ENCODE measurements around the gene GBE1. TPM values are rescaled to one million over a fixed set of nuclear protein-coding genes. Genes with fewer than 3 reads are reported as not detected.

The GBE1 gene
- total RNA-seq, 1 donor, result 184 TPM

- DNase-seq (ENCODE audit: insufficient read length, low spot score, missing footprints), result no peak
Measured at GRCh38 chr3:81463781-81464180, 297.7 kb downstream of the GBE1 start.

DNA sequence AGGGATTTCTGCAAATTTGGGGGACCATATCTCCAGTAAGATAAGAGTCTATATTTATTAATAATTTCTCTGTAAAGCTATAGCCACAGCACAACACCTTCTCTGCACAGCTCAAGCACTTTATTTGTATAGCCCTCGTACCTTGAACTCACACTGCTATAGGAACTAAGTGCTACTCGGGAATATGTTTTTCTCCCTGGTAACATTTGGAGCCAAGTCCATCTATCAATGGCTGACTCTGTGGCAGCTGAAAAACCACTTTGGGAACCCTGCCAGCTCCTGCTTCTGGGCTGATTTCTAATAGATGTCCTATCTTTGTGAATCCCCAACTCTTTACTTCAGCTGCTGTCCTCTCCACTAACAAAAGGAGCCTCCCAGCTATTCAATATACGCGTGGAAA lies 298.5 kb downstream of the GBE1 start:
- H3K36me3 ChIP-seq (ENCODE audit: insufficient read depth, low read length), result no peaks in the 10 kb centered on the region
- no peak overlapping the region for H2AFZ ChIP-seq (ENCODE audit: low read length)
- no peak for DNase-seq (ENCODE audit: insufficient read length, low spot score, missing footprints)
- H3K4me3 ChIP-seq (ENCODE audit: insufficient read depth, low read length), result no peak overlapping the region
- no peaks in the 10 kb centered on the region for H3K79me2 ChIP-seq (ENCODE audit: insufficient read depth, low read length)
- H3K9me3 ChIP-seq (ENCODE audit: low read depth, low read length), result no peaks in the 10 kb centered on the region
- no peaks in the 10 kb centered on the region for H4K20me1 ChIP-seq (ENCODE audit: insufficient read depth, low read length)
- no peaks in the 10 kb centered on the region for H3K27me3 ChIP-seq (ENCODE audit: insufficient read depth, low read length)
- H3K4me2 ChIP-seq (ENCODE audit: insufficient read depth, low read length), result no peak overlapping the region
- TF ChIP-seq, protein P1, sequence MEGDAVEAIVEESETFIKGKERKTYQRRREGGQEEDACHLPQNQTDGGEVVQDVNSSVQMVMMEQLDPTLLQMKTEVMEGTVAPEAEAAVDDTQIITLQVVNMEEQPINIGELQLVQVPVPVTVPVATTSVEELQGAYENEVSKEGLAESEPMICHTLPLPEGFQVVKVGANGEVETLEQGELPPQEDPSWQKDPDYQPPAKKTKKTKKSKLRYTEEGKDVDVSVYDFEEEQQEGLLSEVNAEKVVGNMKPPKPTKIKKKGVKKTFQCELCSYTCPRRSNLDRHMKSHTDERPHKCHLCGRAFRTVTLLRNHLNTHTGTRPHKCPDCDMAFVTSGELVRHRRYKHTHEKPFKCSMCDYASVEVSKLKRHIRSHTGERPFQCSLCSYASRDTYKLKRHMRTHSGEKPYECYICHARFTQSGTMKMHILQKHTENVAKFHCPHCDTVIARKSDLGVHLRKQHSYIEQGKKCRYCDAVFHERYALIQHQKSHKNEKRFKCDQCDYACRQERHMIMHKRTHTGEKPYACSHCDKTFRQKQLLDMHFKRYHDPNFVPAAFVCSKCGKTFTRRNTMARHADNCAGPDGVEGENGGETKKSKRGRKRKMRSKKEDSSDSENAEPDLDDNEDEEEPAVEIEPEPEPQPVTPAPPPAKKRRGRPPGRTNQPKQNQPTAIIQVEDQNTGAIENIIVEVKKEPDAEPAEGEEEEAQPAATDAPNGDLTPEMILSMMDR (IDR thresholded peaks at IDR 0.05; ENCODE audit: extremely low read depth, low read depth, low read length), result no peak
- H3K4me1 ChIP-seq (ENCODE audit: insufficient read depth, low read length), result no peaks in the 10 kb centered on the region
- no peak overlapping the region for H3K27ac ChIP-seq (ENCODE audit: low read depth, low read length)

More at GRCh38 chr3:81463781-81464180, 297.7 kb downstream of the GBE1 start:
- TF ChIP-seq, protein P1 (IDR thresholded peaks at IDR 0.05; ENCODE audit: extremely low read depth, low read depth, low read length), result no peak
- Histone ChIP-seq H3K4me2 (ENCODE audit: insufficient read depth, low read length) (no peak overlapping the region), H3K27ac (ENCODE audit: low read depth, low read length) (no peak overlapping the region), H3K79me2 (ENCODE audit: insufficient read depth, low read length) (no peaks in the 10 kb centered on the region), H2AFZ (ENCODE audit: low read length) (no peak overlapping the region), H3K4me3 (ENCODE audit: insufficient read depth, low read length) (no peak overlapping the region), H4K20me1 (ENCODE audit: insufficient read depth, low read length) (no peaks in the 10 kb centered on the region), H3K36me3 (ENCODE audit: insufficient read depth, low read length) (no peaks in the 10 kb centered on the region), H3K27me3 (ENCODE audit: insufficient read depth, low read length) (no peaks in the 10 kb centered on the region), H3K4me1 (ENCODE audit: insufficient read depth, low read length) (no peaks in the 10 kb centered on the region), H3K9me3 (ENCODE audit: low read depth, low read length) (no peaks in the 10 kb centered on the region)

DNA sequence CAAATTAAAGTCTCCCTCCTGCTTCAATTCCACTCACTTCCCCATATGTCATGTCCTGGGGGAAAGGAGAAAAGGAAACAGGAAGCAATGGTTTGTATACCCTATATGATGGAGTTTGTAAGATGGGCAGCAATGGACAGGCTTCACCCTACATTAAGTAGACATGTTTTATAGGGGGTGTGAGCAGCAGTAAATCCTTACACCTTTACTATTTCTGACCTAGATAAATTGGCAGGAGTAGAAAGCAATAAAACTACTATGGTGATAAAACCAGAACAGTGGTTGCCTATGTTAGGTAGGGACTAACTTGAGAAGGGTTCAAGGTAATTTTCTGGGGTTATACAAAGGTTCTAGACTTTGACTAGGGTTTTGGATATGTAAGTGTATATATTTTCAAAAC lies 301.7 kb downstream of the GBE1 start:
- Histone ChIP-seq H3K79me2 (ENCODE audit: insufficient read depth, low read length) (no peaks in the 10 kb centered on the region), H3K4me2 (ENCODE audit: insufficient read depth, low read length) (no peak overlapping the region), H3K27me3 (ENCODE audit: insufficient read depth, low read length) (no peaks in the 10 kb centered on the region), H3K4me3 (ENCODE audit: insufficient read depth, low read length) (no peak overlapping the region), H3K36me3 (ENCODE audit: insufficient read depth, low read length) (no peaks in the 10 kb centered on the region), H3K27ac (ENCODE audit: low read depth, low read length) (no peak overlapping the region), H3K9me3 (ENCODE audit: low read depth, low read length) (no peaks in the 10 kb centered on the region), H4K20me1 (ENCODE audit: insufficient read depth, low read length) (no peaks in the 10 kb centered on the region), H2AFZ (ENCODE audit: low read length) (no peak overlapping the region), H3K4me1 (ENCODE audit: insufficient read depth, low read length) (no peaks in the 10 kb centered on the region)
- DNase-seq (ENCODE audit: insufficient read length, low spot score, missing footprints), result no peak
- TF ChIP-seq, protein P1 (IDR thresholded peaks at IDR 0.05; ENCODE audit: extremely low read depth, low read depth, low read length), result no peak

DNA sequence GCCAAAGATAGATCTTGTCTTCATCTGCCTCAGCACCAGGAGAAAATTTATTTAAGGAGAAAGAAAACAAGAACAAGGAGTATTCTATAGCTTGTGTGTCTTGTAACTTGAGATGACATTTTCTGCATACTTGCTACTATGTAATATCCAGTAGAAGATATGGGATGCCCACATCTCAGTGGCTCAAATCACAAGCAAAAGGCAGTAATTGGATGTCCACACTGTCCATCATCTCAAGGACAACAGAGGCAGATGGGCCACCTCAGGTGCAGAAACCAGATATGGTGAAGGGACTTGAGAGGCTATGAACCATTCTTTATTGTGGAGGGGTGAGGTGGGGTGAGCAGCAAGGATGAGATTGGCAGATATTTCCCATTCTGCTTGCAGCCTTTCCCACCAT lies 309.0 kb downstream of the GBE1 start:
- no peaks in the 10 kb centered on the region for H3K36me3 ChIP-seq (ENCODE audit: insufficient read depth, low read length)
- H3K27ac ChIP-seq (ENCODE audit: low read depth, low read length), result no peak overlapping the region
- no peak for DNase-seq (ENCODE audit: insufficient read length, low spot score, missing footprints)
- TF ChIP-seq, protein P1 (IDR thresholded peaks at IDR 0.05; ENCODE audit: extremely low read depth, low read depth, low read length), result no peak
- H3K4me1 ChIP-seq (ENCODE audit: insufficient read depth, low read length), result peaks cover 28% of the 10 kb centered on the region
- H4K20me1 ChIP-seq (ENCODE audit: insufficient read depth, low read length), result no peaks in the 10 kb centered on the region
- H3K4me3 ChIP-seq (ENCODE audit: insufficient read depth, low read length), result no peak overlapping the region
- no peaks in the 10 kb centered on the region for H3K79me2 ChIP-seq (ENCODE audit: insufficient read depth, low read length)
- no peaks in the 10 kb centered on the region for H3K9me3 ChIP-seq (ENCODE audit: low read depth, low read length)
- no peak overlapping the region for H2AFZ ChIP-seq (ENCODE audit: low read length)
- H3K27me3 ChIP-seq (ENCODE audit: insufficient read depth, low read length), result no peaks in the 10 kb centered on the region
- no peak overlapping the region for H3K4me2 ChIP-seq (ENCODE audit: insufficient read depth, low read length)
